A673 (cell line): Measurements from ENCODE around the gene CCDC183. TPM values are rescaled to one million over a fixed set of nuclear protein-coding genes. Genes with fewer than 3 reads are reported as not detected.

Experiments
- BruUV-seq: library from RNA; stranded (reverse); fragments of 400-500 nt; replicated peaks from 2 replicates; lab custom pipeline; 2021; lab: Mats Ljungman, UMichigan
- CTCF ChIA-PET: fragments of 300-600 bp; sonication (Branson Sonifier 250); formaldehyde crosslinking; loops from one replicate; lab custom pipeline; 2022; ENCODE audit warnings: antibody characterized with exemption; lab: Charles Lee
- POLR2A ChIA-PET: fragments of 300-600 bp; sonication (Branson Sonifier 250); formaldehyde crosslinking; loops from one replicate; lab custom pipeline; 2022; ENCODE audit warnings: antibody characterized with exemption; ENCODE audit not compliant: low non-redundant PET; lab: Charles Lee
- DNase-seq: peaks from one replicate; pipeline ENCODE4 v3.0.0-alpha.2; 2015; ENCODE audit warnings: low spot score
- H3K27ac ChIP-seq: fragments of 200-600 bp; sonication (generic); 2 replicates; pipeline ENCODE4 v1.5.1; 2016; ENCODE audit warnings: mixed run types, low read depth, mild to moderate bottlenecking, mixed read lengths, antibody characterized with exemption, low read length; ENCODE audit not compliant: poor library complexity, severe bottlenecking
- H3K27me3 ChIP-seq: fragments of 200-600 bp; sonication (generic); replicated peaks from 2 replicates; pipeline ENCODE4 v1.6.1; 2017; ENCODE audit warnings: mixed run types, low read depth, mild to moderate bottlenecking, mixed read lengths, antibody characterized with exemption, low read length; ENCODE audit not compliant: insufficient read depth, poor library complexity
- H3K36me3 ChIP-seq: fragments of 200-600 bp; sonication (generic); 2 replicates; pipeline ENCODE4 v1.6.1; 2016; ENCODE audit warnings: mixed run types, mild to moderate bottlenecking, mixed read lengths, antibody characterized with exemption, low read length; ENCODE audit not compliant: insufficient read depth, poor library complexity, severe bottlenecking
- H3K4me1 ChIP-seq: fragments of 200-600 bp; sonication (generic); 2 replicates; pipeline ENCODE4 v1.6.1; 2017; ENCODE audit warnings: mixed run types, mild to moderate bottlenecking, mixed read lengths, antibody characterized with exemption, low read length; ENCODE audit not compliant: insufficient read depth, poor library complexity, severe bottlenecking
- H3K4me3 ChIP-seq: fragments of 200-600 bp; sonication (generic); 2 replicates; pipeline ENCODE4 v1.5.1; 2016; ENCODE audit warnings: low read depth, mixed run types, mild to moderate bottlenecking, mixed read lengths, low read length; ENCODE audit not compliant: poor library complexity, severe bottlenecking
- H3K9me3 ChIP-seq: fragments of 200-600 bp; sonication (generic); 2 replicates; pipeline ENCODE4 v1.6.1; 2016; ENCODE audit warnings: mixed run types, low read depth, mild to moderate bottlenecking, mixed read lengths, antibody characterized with exemption, low read length; ENCODE audit not compliant: poor library complexity, severe bottlenecking
- CTCF ChIP-seq: fragments of 300-800, 200-600 bp; sonication (generic); conservative IDR thresholded peaks from 2 replicates; pipeline ENCODE4 v1.5.1; 2017; ENCODE audit warnings: low read depth, mild to moderate bottlenecking, antibody characterized with exemption, low read length, moderate library complexity, mixed read lengths
- EZH2 ChIP-seq: fragments of 200-600 bp; sonication (generic); IDR thresholded peaks from 2 replicates; pipeline ENCODE4 v1.6.1; 2017; ENCODE audit warnings: borderline replicate concordance, low read depth, mild to moderate bottlenecking, mixed read lengths, antibody characterized with exemption, low read length; ENCODE audit not compliant: poor library complexity, severe bottlenecking
- intact Hi-C: fragments of 100-400 bp; cut with micrococcal nuclease; formaldehyde crosslinking; loops from one replicate; pipeline ENCODE4 v1.10.0; 2022; ENCODE audit not compliant: unreplicated experiment
- total RNA-seq: library from RNA; stranded (reverse); gene quantifications from 2 replicates; pipeline ENCODE4 v1.2.3, GENCODE V29; 2021

Gene CCDC183
- total RNA-seq, 1 experiment from 2014 or later = not detected

GRCh38 chr9:136776947-136777346, 19.2 kb upstream of the CCDC183 start:
- H3K27ac ChIP-seq = no peak overlapping the region
- TF ChIP-seq CTCF = no peak
- TF ChIP-seq EZH2 = no peak
- DNase-seq = no peak
- intact Hi-C loops = no loop called here
- peaks cover 7% of the 10 kb centered on the region for H3K9me3 ChIP-seq
- no peaks in the 10 kb centered on the region for H3K27me3 ChIP-seq
- no peak overlapping the region for H3K4me3 ChIP-seq
- no peaks in the 10 kb centered on the region for H3K4me1 ChIP-seq
- BruUV-seq = no TSS peak
- ChIA-PET CTCF (no interaction called here), POLR2A (no interaction called here)
- no peaks in the 10 kb centered on the region for H3K36me3 ChIP-seq

- no peak for DNase-seq
- TF ChIP-seq EZH2 (no peak), CTCF (no peak)
- Histone ChIP-seq H3K36me3 (no peaks in the 10 kb centered on the region), H3K27me3 (no peaks in the 10 kb centered on the region), H3K9me3 (peaks cover 7% of the 10 kb centered on the region), H3K4me1 (no peaks in the 10 kb centered on the region), H3K27ac (no peak overlapping the region), H3K4me3 (no peak overlapping the region)
- intact Hi-C loops = no loop called here
- BruUV-seq = no TSS peak
- ChIA-PET CTCF (interaction anchor here (1.3 kb wide), 1 partner anchor 8 kb away, joined by 5 read pairs; no protein-coding TSS in a partner anchor), POLR2A (no interaction called here)
Observed at GRCh38 chr9:136777359-136777758, 18.8 kb upstream of the CCDC183 start.

GRCh38 chr9:136779808-136780207, 16.3 kb upstream of the CCDC183 start:
- Histone ChIP-seq H3K36me3 (no peaks in the 10 kb centered on the region), H3K27me3 (no peaks in the 10 kb centered on the region), H3K4me1 (no peaks in the 10 kb centered on the region), H3K9me3 (no peaks in the 10 kb centered on the region), H3K27ac (no peak overlapping the region), H3K4me3 (no peak overlapping the region)
- DNase-seq = no peak
- intact Hi-C loops = no loop called here
- TF ChIP-seq CTCF (0 out of 2 replicates have a peak, but pooled peaks have one; percentile 17), EZH2 (no peak)
- no TSS peak for BruUV-seq
- POLR2A ChIA-PET = no interaction called here
- CTCF ChIA-PET = interaction anchor here (0.7 kb wide), 1 partner anchor 195 kb away, joined by 4 read pairs; no protein-coding TSS in a partner anchor
